ENCODE results near the gene GPX8.

Gene GPX8

DNA sequence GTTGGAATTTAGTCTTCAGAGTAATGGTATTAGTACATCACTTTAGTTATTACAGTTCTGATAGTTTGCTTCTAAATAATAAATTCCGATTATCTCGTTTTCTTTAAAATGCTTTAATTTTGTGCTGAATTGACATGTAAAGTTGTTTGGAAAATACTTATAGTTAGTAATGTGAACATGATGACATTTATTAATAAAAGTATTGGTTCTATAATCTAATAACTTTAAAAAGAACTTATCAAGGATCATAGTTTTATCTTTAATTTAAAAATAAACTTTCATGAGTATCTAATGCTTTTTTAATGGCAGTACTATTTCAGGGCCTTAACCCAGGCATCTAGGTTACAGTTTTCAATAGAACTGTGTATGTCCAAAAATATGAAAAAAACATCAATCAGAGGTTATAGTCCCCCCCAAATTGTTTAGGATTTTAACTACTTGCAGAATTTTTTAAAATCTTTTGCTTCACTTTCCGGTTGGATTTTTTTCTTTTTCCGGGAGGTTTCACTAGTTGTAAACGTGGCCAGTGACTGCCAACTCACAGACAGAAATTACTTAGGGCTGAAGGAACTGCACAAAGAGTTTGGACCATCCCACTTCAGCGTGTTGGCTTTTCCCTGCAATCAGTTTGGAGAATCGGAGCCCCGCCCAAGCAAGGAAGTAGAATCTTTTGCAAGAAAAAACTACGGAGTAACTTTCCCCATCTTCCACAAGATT is 680 bp downstream of the GPX8 start:
- Histone ChIP-seq H3K9ac (ENCODE audit: low read length) (peak overlapping the region; percentile 23), H3K56ac (ENCODE audit: low read length) (no peak overlapping the region), H2BK120ac (ENCODE audit: low read depth, low read length) (no peak overlapping the region), H3K4me3 (ENCODE audit: low read length) (no peak overlapping the region), H3K4me2 (ENCODE audit: low read length) (no peak overlapping the region), H3K4ac (ENCODE audit: low read depth, low read length) (no peak overlapping the region), H2AK5ac (ENCODE audit: low read length) (no peak overlapping the region), H2BK15ac (replicated peaks; ENCODE audit: low read depth) (no peak overlapping the region), H3K27ac (ENCODE audit: low read depth, low read length) (no peak overlapping the region), H4K5ac (ENCODE audit: low read length) (no peak overlapping the region), H3K27me3 (ENCODE audit: insufficient read depth, low read length, poor library complexity) (no peaks in the 10 kb centered on the region), H3K36me3 (ENCODE audit: control insufficient read depth, insufficient read depth, low read length) (no peaks in the 10 kb centered on the region), H3K79me2 (ENCODE audit: control insufficient read depth, insufficient read depth, low read length) (peaks cover 2% of the 10 kb centered on the region), H3K4me1 (ENCODE audit: control insufficient read depth, low read depth, low read length) (no peaks in the 10 kb centered on the region), H3K18ac (ENCODE audit: low read length) (no peak overlapping the region), H4K8ac (ENCODE audit: low read depth, low read length) (no peak overlapping the region), H3K23ac (ENCODE audit: low read length) (no peak overlapping the region), H2BK5ac (ENCODE audit: low read length) (no peak overlapping the region), H3K79me1 (ENCODE audit: low read length) (peaks cover 3% of the 10 kb centered on the region)
- peak; percentile 88 for DNase-seq
- no CpG with 5 or more reads among the region's 9 CpGs for WGBS (ENCODE audit: extremely low coverage, insufficient coverage, low lambda C conversion rate)

DNA sequence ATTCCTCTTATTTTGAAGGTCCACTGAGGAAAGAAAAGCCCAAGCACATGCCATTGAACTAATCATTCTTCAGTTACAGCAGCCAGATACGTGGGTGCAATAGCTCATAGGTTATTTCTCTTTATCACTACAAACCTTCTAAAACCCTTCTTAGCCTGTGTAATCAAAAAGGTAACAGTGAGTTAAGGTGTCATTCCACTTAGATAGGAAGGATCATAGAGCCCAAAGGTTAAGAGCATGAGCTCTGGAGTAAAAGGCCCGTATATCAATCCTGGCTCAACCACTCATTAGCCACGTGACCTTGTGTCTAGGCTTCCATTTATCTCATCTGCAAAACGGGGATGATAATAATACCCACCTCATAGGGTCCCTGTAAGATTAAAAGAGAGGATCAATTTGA is 2.7 kb downstream of the GPX8 start:
- H3K9ac ChIP-seq (ENCODE audit: low read length) = no peak overlapping the region
- H2AK5ac ChIP-seq (ENCODE audit: low read length) = no peak overlapping the region
- H3K4me2 ChIP-seq (ENCODE audit: low read length) = no peak overlapping the region
- no peak overlapping the region for H2BK15ac ChIP-seq (replicated peaks; ENCODE audit: low read depth)
- no peak overlapping the region for H3K56ac ChIP-seq (ENCODE audit: low read length)
- H3K36me3 ChIP-seq (ENCODE audit: control insufficient read depth, insufficient read depth, low read length) = no peaks in the 10 kb centered on the region
- no peak overlapping the region for H2BK5ac ChIP-seq (ENCODE audit: low read length)
- WGBS (ENCODE audit: extremely low coverage, insufficient coverage, low lambda C conversion rate) = no CpG with 5 or more reads among the region's 4 CpGs
- H3K4me1 ChIP-seq (ENCODE audit: control insufficient read depth, low read depth, low read length) = no peaks in the 10 kb centered on the region
- no peak overlapping the region for H3K23ac ChIP-seq (ENCODE audit: low read length)
- H3K4ac ChIP-seq (ENCODE audit: low read depth, low read length) = no peak overlapping the region
- H4K5ac ChIP-seq (ENCODE audit: low read length) = no peak overlapping the region
- H3K4me3 ChIP-seq (ENCODE audit: low read length) = no peak overlapping the region
- H3K79me1 ChIP-seq (ENCODE audit: low read length) = peaks cover 3% of the 10 kb centered on the region
- no peaks in the 10 kb centered on the region for H3K27me3 ChIP-seq (ENCODE audit: insufficient read depth, low read length, poor library complexity)
- peaks cover 2% of the 10 kb centered on the region for H3K79me2 ChIP-seq (ENCODE audit: control insufficient read depth, insufficient read depth, low read length)
- no peak overlapping the region for H3K18ac ChIP-seq (ENCODE audit: low read length)
- H4K8ac ChIP-seq (ENCODE audit: low read depth, low read length) = no peak overlapping the region
- H2BK120ac ChIP-seq (ENCODE audit: low read depth, low read length) = no peak overlapping the region
- no peak for DNase-seq
- H3K27ac ChIP-seq (ENCODE audit: low read depth, low read length) = no peak overlapping the region

DNA sequence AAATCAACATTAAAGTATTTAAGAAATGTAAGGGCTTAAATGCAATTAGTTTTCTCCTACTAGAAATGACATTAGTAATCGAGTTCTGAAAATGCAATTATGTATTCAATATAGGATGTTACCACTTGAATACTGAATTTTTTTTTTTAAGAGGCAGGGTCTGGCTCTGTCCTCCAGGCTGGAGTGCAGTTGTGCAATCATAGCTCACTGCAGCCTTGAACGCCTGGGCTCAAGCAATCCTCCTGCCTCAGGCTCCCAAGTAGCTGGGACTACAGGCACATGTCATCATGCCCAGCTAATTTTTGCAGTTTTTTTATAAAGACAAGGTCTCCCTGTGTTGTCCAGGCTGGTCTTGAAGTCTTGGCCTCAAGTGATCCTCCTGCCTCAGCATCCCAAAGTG is 11.5 kb downstream of the GPX8 start:
- H3K56ac ChIP-seq (ENCODE audit: low read length) = no peak overlapping the region
- no peaks in the 10 kb centered on the region for H3K79me1 ChIP-seq (ENCODE audit: low read length)
- no peak overlapping the region for H3K4me2 ChIP-seq (ENCODE audit: low read length)
- no peak overlapping the region for H3K4me3 ChIP-seq (ENCODE audit: low read length)
- no peak overlapping the region for H2BK15ac ChIP-seq (replicated peaks; ENCODE audit: low read depth)
- H2AK5ac ChIP-seq (ENCODE audit: low read length) = no peak overlapping the region
- DNase-seq = no peak
- H3K36me3 ChIP-seq (ENCODE audit: control insufficient read depth, insufficient read depth, low read length) = no peaks in the 10 kb centered on the region
- peaks cover 12% of the 10 kb centered on the region for H3K27me3 ChIP-seq (ENCODE audit: insufficient read depth, low read length, poor library complexity)
- no peak overlapping the region for H2BK5ac ChIP-seq (ENCODE audit: low read length)
- H4K5ac ChIP-seq (ENCODE audit: low read length) = no peak overlapping the region
- H3K18ac ChIP-seq (ENCODE audit: low read length) = no peak overlapping the region
- H3K9ac ChIP-seq (ENCODE audit: low read length) = no peak overlapping the region
- no peak overlapping the region for H3K4ac ChIP-seq (ENCODE audit: low read depth, low read length)
- no peak overlapping the region for H3K23ac ChIP-seq (ENCODE audit: low read length)
- no peak overlapping the region for H3K27ac ChIP-seq (ENCODE audit: low read depth, low read length)
- no CpG with 5 or more reads among the region's 2 CpGs for WGBS (ENCODE audit: extremely low coverage, insufficient coverage, low lambda C conversion rate)
- no peaks in the 10 kb centered on the region for H3K79me2 ChIP-seq (ENCODE audit: control insufficient read depth, insufficient read depth, low read length)
- no peak overlapping the region for H2BK120ac ChIP-seq (ENCODE audit: low read depth, low read length)
- H4K8ac ChIP-seq (ENCODE audit: low read depth, low read length) = no peak overlapping the region
- H3K4me1 ChIP-seq (ENCODE audit: control insufficient read depth, low read depth, low read length) = peaks cover 3% of the 10 kb centered on the region

DNA sequence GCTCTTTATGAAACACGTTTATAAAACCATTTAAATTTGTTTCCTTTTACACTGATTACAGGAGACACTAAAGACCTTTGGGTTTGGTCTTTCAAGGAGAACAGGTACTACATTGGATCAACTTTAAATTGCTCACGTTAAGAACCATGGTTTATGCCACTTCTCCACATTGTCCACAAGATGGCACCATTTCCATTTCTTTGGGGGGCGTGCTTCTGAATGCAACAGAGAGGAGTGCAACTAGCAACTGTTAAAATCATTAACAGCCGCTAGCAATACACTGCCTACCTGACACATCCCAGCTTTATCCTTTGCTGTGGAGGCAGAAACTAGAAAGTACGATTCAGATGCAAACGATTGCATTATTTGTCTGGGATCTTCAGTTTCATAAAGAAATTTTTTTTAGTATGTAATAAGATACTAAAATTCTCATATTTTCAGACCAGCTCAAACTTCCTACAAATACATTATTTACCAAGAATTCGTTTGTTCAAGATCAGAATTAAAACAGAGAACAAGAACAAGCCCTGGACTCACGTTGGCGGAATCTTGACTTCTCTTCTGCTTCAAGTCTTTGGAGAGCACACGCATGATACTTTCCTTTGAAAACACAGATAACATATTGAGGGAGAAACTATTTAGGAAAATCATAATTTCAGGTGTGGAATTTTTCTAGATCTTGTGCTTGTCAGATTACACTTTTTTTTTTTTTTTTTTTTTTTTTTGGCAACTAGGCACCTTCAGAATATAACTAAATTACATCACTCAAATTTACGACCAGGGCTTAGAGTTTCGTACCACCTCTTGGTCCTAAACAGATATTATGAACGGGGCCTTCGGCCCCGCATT is 12.3 kb downstream of the GPX8 start:
- H3K4me1 ChIP-seq (ENCODE audit: control insufficient read depth, low read depth, low read length) = peaks cover 3% of the 10 kb centered on the region
- H3K79me1 ChIP-seq (ENCODE audit: low read length) = no peaks in the 10 kb centered on the region
- H2BK120ac ChIP-seq (ENCODE audit: low read depth, low read length) = no peak overlapping the region
- H3K56ac ChIP-seq (ENCODE audit: low read length) = no peak overlapping the region
- H3K4ac ChIP-seq (ENCODE audit: low read depth, low read length) = no peak overlapping the region
- H3K27me3 ChIP-seq (ENCODE audit: insufficient read depth, low read length, poor library complexity) = peaks cover 18% of the 10 kb centered on the region
- H3K27ac ChIP-seq (ENCODE audit: low read depth, low read length) = no peak overlapping the region
- H2BK5ac ChIP-seq (ENCODE audit: low read length) = no peak overlapping the region
- no peak overlapping the region for H2BK15ac ChIP-seq (replicated peaks; ENCODE audit: low read depth)
- no peak overlapping the region for H2AK5ac ChIP-seq (ENCODE audit: low read length)
- H3K4me3 ChIP-seq (ENCODE audit: low read length) = no peak overlapping the region
- H4K8ac ChIP-seq (ENCODE audit: low read depth, low read length) = no peak overlapping the region
- H3K4me2 ChIP-seq (ENCODE audit: low read length) = peak overlapping the region; percentile 84
- no peak overlapping the region for H3K23ac ChIP-seq (ENCODE audit: low read length)
- no peaks in the 10 kb centered on the region for H3K79me2 ChIP-seq (ENCODE audit: control insufficient read depth, insufficient read depth, low read length)
- WGBS (ENCODE audit: extremely low coverage, insufficient coverage, low lambda C conversion rate) = no CpG with 5 or more reads among the region's 15 CpGs
- no peak overlapping the region for H4K5ac ChIP-seq (ENCODE audit: low read length)
- H3K9ac ChIP-seq (ENCODE audit: low read length) = no peak overlapping the region
- H3K18ac ChIP-seq (ENCODE audit: low read length) = no peak overlapping the region
- DNase-seq = peak; percentile 90
- no peaks in the 10 kb centered on the region for H3K36me3 ChIP-seq (ENCODE audit: control insufficient read depth, insufficient read depth, low read length)

DNA sequence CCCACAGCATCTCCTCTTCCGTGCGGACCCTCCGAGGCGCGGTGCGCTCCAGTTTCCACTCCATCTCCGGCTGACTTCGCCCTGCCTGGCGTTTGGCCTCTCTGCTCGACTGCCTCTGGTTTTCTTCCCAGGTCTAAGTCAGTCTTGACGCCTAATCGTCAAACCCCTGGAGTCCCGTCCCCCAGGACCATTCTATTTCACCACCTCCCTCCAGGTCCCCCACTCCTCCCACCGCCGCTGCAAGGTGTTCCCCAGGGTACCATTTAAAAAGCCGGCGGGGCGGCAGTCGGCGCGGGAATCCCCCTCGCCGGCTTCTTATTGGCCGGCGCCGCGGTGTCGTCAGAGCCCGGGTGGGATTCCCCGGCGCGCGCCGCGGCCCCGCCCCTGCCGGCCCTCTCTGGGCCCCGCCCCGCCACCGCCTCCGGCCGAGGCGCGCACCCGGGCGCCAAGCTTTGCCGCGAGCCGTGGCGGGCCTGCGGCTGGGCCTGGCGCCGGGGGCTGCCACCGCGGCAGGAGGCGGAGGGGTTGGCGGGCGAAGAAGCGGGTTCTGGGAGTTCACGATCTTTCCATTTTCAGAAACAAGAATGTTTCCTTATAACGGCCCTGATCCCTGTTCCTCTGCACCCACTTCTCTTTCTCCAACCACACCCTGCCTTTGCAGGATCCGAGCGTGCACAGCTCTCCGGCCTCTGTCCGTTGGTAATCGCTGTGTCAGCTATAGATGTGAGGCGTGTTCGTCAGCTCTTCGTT is 13.1 kb downstream of the GPX8 start, which contains the start of gene CDC20B:
CDC20B (minus strand) TSS at position 241 of the 750 bp plus-strand sequence; CDS start at position 64, 177 bp downstream.
- H2AK5ac ChIP-seq (ENCODE audit: low read length) = no peak within 1 kb of the TSS
- H4K5ac ChIP-seq (ENCODE audit: low read length) = no peak within 1 kb of the TSS
- no peak within 1 kb of the TSS for H3K18ac ChIP-seq (ENCODE audit: low read length)
- peak within 1 kb of the TSS; percentile 7 for H3K9ac ChIP-seq (ENCODE audit: low read length)
- H3K79me2 ChIP-seq (ENCODE audit: control insufficient read depth, insufficient read depth, low read length) = no peaks in the 10 kb centered on the region
- peak within 1 kb of the TSS; percentile 17 for H3K4me3 ChIP-seq (ENCODE audit: low read length)
- H3K4me2 ChIP-seq (ENCODE audit: low read length) = peak within 1 kb of the TSS; percentile 84
- peaks cover 22% of the 10 kb centered on the region for H3K27me3 ChIP-seq (ENCODE audit: insufficient read depth, low read length, poor library complexity)
- WGBS (ENCODE audit: extremely low coverage, insufficient coverage, low lambda C conversion rate) = no CpG with 5 or more reads among the region's 69 CpGs
- no peak within 1 kb of the TSS for H2BK5ac ChIP-seq (ENCODE audit: low read length)
- no peak within 1 kb of the TSS for H3K4ac ChIP-seq (ENCODE audit: low read depth, low read length)
- no peaks in the 10 kb centered on the region for H3K79me1 ChIP-seq (ENCODE audit: low read length)
- H2BK15ac ChIP-seq (replicated peaks; ENCODE audit: low read depth) = no peak within 1 kb of the TSS
- H3K56ac ChIP-seq (ENCODE audit: low read length) = peak within 1 kb of the TSS; percentile 26
- H2BK120ac ChIP-seq (ENCODE audit: low read depth, low read length) = no peak within 1 kb of the TSS
- no peak within 1 kb of the TSS for H4K8ac ChIP-seq (ENCODE audit: low read depth, low read length)
- H3K36me3 ChIP-seq (ENCODE audit: control insufficient read depth, insufficient read depth, low read length) = no peaks in the 10 kb centered on the region
- H3K27ac ChIP-seq (ENCODE audit: low read depth, low read length) = no peak within 1 kb of the TSS
- H3K4me1 ChIP-seq (ENCODE audit: control insufficient read depth, low read depth, low read length) = peaks cover 3% of the 10 kb centered on the region
- no peak within 1 kb of the TSS for H3K23ac ChIP-seq (ENCODE audit: low read length)
- DNase-seq = peak; percentile 84
